Heart left ventricle (tissue), 16 donors: ENCODE data around the gene TSNAX. TPM values are rescaled to one million over a fixed set of nuclear protein-coding genes. Genes with fewer than 3 reads are reported as not detected.
"Not testable (repeated sequence)": the region's sequence is repeated elsewhere in the genome, so short reads cannot be mapped to it uniquely, and the experiment has no call there.

ENCODE experiments used
- ATAC-seq, 4 donors: fragments of 200-7000 bp; cut with Tn5 transposase; one replicate each; pipeline ENCODE4 v1.9.1; 2020 to 2022; ENCODE audit warnings: moderate library complexity in 4 of 4, mild to moderate bottlenecking in 3 of 4, moderate number of reproducible peaks in 1 of 4
- DNase-seq, 5 donors: peaks; one replicate each; pipeline ENCODE4 v3.0.0-alpha.2; 2020
- H3K27ac ChIP-seq, 12 donors: fragments of 200-600 bp; sonication (generic) in 4 of 12; one replicate each; pipeline versions ENCODE4 v1.5.0 to v1.8.0; 2016 to 2022; ENCODE audit warnings: mild to moderate bottlenecking in 2 of 12
- H3K27me3 ChIP-seq, 9 donors: fragments of 200-600 bp; sonication (generic) in 2 of 9; one replicate each; pipeline versions ENCODE4 v1.5.1 to v1.8.0; 2016 to 2022; ENCODE audit warnings: mild to moderate bottlenecking in 3 of 9
- H3K36me3 ChIP-seq, 9 donors: fragments of 200-600 bp; sonication (generic) in 2 of 9; one replicate each; pipeline versions ENCODE4 v1.5.0 to v1.8.0; 2018 to 2022; ENCODE audit warnings: mild to moderate bottlenecking in 2 of 9
- H3K4me1 ChIP-seq, 12 donors: fragments of 200-600 bp; sonication (generic) in 4 of 12; one replicate each; pipeline versions ENCODE4 v1.5.0 to v1.8.0; 2016 to 2022; ENCODE audit warnings: mild to moderate bottlenecking in 3 of 12
- H3K4me3 ChIP-seq, 12 donors: fragments of 200-600 bp; sonication (generic) in 4 of 12; one replicate each; pipeline versions ENCODE4 v1.5.0 to v1.8.0; 2017 to 2022; ENCODE audit warnings: mild to moderate bottlenecking in 9 of 12, moderate library complexity in 4 of 12
- H3K9me3 ChIP-seq, 12 donors: fragments of 200-600 bp; sonication (generic) in 4 of 12; one replicate each; pipeline versions ENCODE4 v1.5.0 to v1.8.0; 2016 to 2022; ENCODE audit warnings: mild to moderate bottlenecking in 1 of 12
- POLR2A ChIP-seq, 2 donors: fragments of 450-650 bp; IDR thresholded peaks; one replicate each; pipeline ENCODE4 v1.6.1; 2017; ENCODE audit warnings: antibody characterized with exemption in 2 of 2, mild to moderate bottlenecking in 2 of 2, moderate library complexity in 2 of 2
- WGBS, 4 donors: extraction: QIAGEN DNeasy Blood & Tissue Kit in 2 of 4; methylation state at CpG; one replicate each; pipeline versions ENCODE4 v1.1.5 to v1.1.7; 2013 to 2018; 5-methylcytosine and 5-hydroxymethylcytosine counted together
- intact Hi-C, 10 donors: fragments of 100-400 bp; cut with DNase I; formaldehyde crosslinking; loops; one replicate each; pipeline versions ENCODE4 v1.11.1 to v1.14.2; 2022
- polyA plus RNA-seq, 2 donors: library from polyadenylated mRNA; stranded (reverse); fragments of 200-250 nt; gene quantifications; one replicate each; pipeline ENCODE4 v1.2.3, GENCODE V29; 2013
- total RNA-seq, 9 donors: library from RNA; depleted of rRNA in 2 of 9; stranded (reverse); fragments of >200 nt in 2 of 9; fragmentation: NEBNext Ultra II Directional in 3 of 9; extraction: Animal tissue kit (Norgen Biotek cat#: 25700) in 3 of 9; gene quantifications; one replicate each; pipeline versions ENCODE4 v1.1.0 to v1.2.4, GENCODE V29; 2016 to 2023
- TF ChIP-seq, protein P1 (sequence below), 12 donors: fragments of 200-600 bp; sonication (generic) in 4 of 12; IDR thresholded peaks; one replicate each; pipeline versions ENCODE4 v1.5.0 to v1.8.0; 2018 to 2022; ENCODE audit warnings: antibody characterized with exemption in 12 of 12, mild to moderate bottlenecking in 5 of 12
- donor health status: ischemic (EF 13 %, LVEDD 7.1; RV severe dilation, severe dysfunction).
- donor health status: healthy with polysubstance abuse.
- donor health status: DM: no; HTN: yes; CAD: no.
- donor health status: DM: no; HTN: no; CAD: no.
- donor health status: ischemic (EF 25% LVEDD 6.9; RV normal size, moderate dysfunction).
- donor health status: ischemic (EF 25% LVEDD 5.7; RV mildly dilated, moderate dysfunction).
- donor health status: healthy.
- donor health status: DM: yes; HTN: yes; CAD: no.
- donor health status: ischemic (EF 35%, LVEDD 5.7; RV mildly dilated, moderate dysfunction).
- donor health status: nonischemic (EF 11% LVEDD 7.7; RV severe dilation, severe dysfunction).
- donor health status: DM: yes; HTN: yes; CAD: no.
- donor health status: PGD.
- donor health status: ischemic (EF 29% LVEDD 5.4; RV normal size, mild dysfunction).
- donor health status: nonischemic (EF 23%, LVEDD 6.1; RV moderate dilation, normal function).

Gene TSNAX
- total and polyA plus RNA-seq, 11 donors: 9.7 to 43.5 (median 31.7) TPM

DNA sequence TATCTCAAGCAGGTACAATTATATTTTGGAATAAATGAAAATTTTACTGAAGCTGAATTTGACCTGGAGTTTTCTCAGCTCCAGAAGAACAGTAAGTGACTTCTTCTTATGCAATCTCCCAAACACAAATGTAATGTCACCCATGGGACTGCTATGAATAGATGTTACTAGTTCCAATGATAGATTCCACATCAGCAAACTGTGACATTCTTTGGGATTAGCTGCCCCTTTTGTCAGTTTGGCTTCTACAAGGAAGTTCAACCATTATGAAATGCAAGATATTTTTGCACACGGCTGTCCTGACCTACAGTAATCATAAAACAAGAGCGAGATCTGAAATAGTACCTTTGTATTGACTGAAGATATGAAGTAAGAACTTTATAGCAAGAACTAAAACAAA, 27.8 kb upstream of the TSNAX start:
- 64 to 86% (median 77%) methylated on average over 2 of the region's 2 CpGs for WGBS, 4 donors
- Histone ChIP-seq H3K4me1 (no peaks in the 10 kb centered on the region), H3K36me3 (no peaks in the 10 kb centered on the region), H3K27ac (no peak overlapping the region), H3K9me3 (peaks cover 0 to 22% (median 11%) of the 10 kb centered on the region in 12 donors), H3K4me3 (no peak overlapping the region), H3K27me3 (no peaks in the 10 kb centered on the region)
- intact Hi-C loops: loop anchor here in 1 of 10 donors (10.0 kb wide), 1 partner anchor 56 kb away; no protein-coding TSS in a partner anchor
- TF ChIP-seq POLR2A (IDR thresholded peaks at IDR 0.05): no peak
- TF ChIP-seq, protein P1, sequence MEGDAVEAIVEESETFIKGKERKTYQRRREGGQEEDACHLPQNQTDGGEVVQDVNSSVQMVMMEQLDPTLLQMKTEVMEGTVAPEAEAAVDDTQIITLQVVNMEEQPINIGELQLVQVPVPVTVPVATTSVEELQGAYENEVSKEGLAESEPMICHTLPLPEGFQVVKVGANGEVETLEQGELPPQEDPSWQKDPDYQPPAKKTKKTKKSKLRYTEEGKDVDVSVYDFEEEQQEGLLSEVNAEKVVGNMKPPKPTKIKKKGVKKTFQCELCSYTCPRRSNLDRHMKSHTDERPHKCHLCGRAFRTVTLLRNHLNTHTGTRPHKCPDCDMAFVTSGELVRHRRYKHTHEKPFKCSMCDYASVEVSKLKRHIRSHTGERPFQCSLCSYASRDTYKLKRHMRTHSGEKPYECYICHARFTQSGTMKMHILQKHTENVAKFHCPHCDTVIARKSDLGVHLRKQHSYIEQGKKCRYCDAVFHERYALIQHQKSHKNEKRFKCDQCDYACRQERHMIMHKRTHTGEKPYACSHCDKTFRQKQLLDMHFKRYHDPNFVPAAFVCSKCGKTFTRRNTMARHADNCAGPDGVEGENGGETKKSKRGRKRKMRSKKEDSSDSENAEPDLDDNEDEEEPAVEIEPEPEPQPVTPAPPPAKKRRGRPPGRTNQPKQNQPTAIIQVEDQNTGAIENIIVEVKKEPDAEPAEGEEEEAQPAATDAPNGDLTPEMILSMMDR (IDR thresholded peaks at IDR 0.05): no peak
- ATAC-seq (no peak), DNase-seq (no peak)

DNA sequence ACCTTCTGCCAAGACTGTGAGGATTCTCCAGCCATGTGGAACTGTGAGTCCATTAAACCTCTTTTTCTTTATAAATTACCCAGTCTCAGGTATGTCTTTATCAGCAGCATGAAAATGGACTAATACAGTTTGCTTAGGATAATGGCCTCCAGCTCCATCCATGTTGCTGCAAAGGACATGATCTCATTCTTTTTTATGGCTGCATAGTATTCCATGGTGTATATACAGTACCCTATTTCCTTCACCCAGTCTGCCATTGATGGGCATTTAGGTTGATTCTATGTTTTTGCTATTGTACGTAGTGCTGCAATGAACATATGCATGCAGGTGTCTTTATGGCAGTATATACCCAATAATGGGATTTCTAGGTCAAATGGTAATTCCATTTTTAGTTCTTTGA, 25.3 kb upstream of the TSNAX start:
- H3K36me3 ChIP-seq, ATAC-seq, DNase-seq, H3K27me3 ChIP-seq, H3K4me1 ChIP-seq, H3K27ac ChIP-seq, H3K4me3 ChIP-seq: not testable (repeated sequence)
- 91 to 100% (median 94%) methylated on average over 1 of the region's 1 CpG for WGBS, 4 donors
- H3K9me3 ChIP-seq: peaks cover 0 to 20% (median 11%) of the 10 kb centered on the region in 12 donors
- intact Hi-C loops: loop anchor here in 1 of 10 donors (10.0 kb wide), 1 partner anchor 58 kb away; no protein-coding TSS in a partner anchor

DNA sequence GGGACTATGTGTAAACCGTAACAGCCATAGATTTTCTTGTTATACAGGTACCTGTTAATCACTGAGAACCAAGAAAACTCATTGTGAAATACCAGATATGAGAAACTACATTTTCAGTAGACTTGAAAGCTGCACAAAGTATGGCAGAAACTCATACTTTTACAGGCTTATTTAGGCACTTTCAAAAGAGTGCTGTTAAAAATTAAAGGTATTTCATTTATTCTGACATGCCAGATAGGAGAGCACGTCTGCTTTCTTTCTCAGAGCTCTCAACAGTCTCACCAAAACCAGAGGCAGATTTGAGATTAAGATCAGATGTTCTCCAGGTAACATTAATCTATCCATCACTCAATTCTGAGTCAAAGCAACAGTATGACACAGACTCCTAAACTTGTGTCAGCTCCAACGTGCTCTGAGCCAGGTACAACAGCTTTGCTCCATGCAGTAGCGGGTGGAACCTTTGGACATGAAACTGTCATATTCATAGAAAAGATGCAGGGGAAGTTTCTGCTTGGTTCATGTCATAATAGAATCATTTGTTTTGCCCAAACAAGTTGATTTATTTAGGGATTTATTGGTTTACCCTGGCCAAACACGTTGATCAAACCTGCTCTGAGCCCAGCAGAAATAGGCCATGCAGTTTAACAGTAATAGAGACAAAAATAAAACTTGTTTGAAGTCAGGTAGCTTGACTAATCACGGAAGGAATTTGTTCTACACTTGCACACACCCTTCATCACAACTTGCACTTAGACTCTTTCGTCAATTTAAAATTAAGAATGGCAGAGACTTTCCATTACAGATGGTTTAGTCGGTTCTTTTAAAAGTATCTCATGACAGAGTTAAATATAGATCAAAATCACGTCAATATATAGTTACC, 20.8 kb upstream of the TSNAX start:
- no peak overlapping the region for H3K4me3 ChIP-seq
- intact Hi-C loops: loop anchor here in 1 of 10 donors (10.0 kb wide), 1 partner anchor 63 kb away; no protein-coding TSS in a partner anchor
- H3K27me3 ChIP-seq: no peaks in the 10 kb centered on the region
- 72 to 78% (median 76%) methylated on average over 9 of the region's 9 CpGs for WGBS, 4 donors
- no peaks in the 10 kb centered on the region for H3K36me3 ChIP-seq
- H3K4me1 ChIP-seq: peaks cover 0 to 8% (median 0%) of the 10 kb centered on the region in 12 donors
- peak in 1 of 4 donors; percentile 72 for ATAC-seq
- no peak for DNase-seq
- H3K9me3 ChIP-seq: peaks cover 0 to 4% (median 0%) of the 10 kb centered on the region in 12 donors
- TF ChIP-seq, protein P1 (IDR thresholded peaks at IDR 0.05): no peak
- TF ChIP-seq POLR2A (IDR thresholded peaks at IDR 0.05): no peak
- no peak overlapping the region for H3K27ac ChIP-seq

DNA sequence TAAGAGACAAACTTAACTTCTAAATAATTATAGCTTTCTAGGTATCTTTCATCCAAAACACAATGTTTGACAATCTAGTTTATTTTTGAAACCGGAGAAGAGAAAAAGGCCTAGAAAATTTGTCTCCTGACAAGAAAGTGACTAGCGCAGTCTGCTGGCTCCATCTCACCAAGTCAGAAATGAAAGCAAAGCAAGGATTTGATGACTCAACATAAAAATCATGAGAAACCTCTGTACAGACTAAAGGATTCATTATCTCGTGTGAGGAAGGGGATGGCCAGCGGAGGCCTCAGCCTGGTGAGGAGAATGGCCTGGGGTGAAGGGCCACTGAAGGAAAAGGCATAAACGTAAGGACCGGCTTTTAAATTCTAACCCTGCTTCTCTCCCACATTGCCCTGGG, 20.0 kb upstream of the TSNAX start:
- ATAC-seq (no peak), DNase-seq (no peak)
- Histone ChIP-seq H3K4me3 (no peak overlapping the region), H3K4me1 (peaks cover 0 to 8% (median 0%) of the 10 kb centered on the region in 12 donors), H3K27me3 (no peaks in the 10 kb centered on the region), H3K36me3 (no peaks in the 10 kb centered on the region), H3K27ac (no peak overlapping the region), H3K9me3 (no peaks in the 10 kb centered on the region)
- TF ChIP-seq POLR2A (IDR thresholded peaks at IDR 0.05): no peak
- TF ChIP-seq, protein P1 (IDR thresholded peaks at IDR 0.05): no peak
- intact Hi-C loops: loop anchor here in 1 of 10 donors (10.0 kb wide), 1 partner anchor 64 kb away; no protein-coding TSS in a partner anchor
- 77 to 87% (median 80%) methylated on average over 6 of the region's 6 CpGs for WGBS, 4 donors
